Nasal cavity respiratory epithelium epithelial cell of viscerocranial mucosa (primary cell): Measurements from ENCODE around the gene CCDC80. TPM values are rescaled to one million over a fixed set of nuclear protein-coding genes. Genes with fewer than 3 reads are reported as not detected.

Experiments used
- total RNA-seq: library from RNA; depleted of rRNA; stranded (reverse); fragments of >200 nt; gene quantifications from 2 replicates; pipeline ENCODE4 v1.2.3, GENCODE V29; 2014

Gene CCDC80
- total RNA-seq: 9.9 and 38.5 TPM in 2 replicates

GRCh38 chr3:112640930-112641801, at the start of gene CCDC80:
Gene CCDC80 (minus strand): TSS chr3:112641143. CDS start chr3:112639905, 1,238 bp downstream.

GRCh38 chr3:112561734-112562529, 79.0 kb downstream of the CCDC80 start, which contains the start of the genes ATG3 and SLC35A5:
Gene ATG3 (minus strand): TSS chr3:112561962. CDS start chr3:112561528, 434 bp downstream.
Gene SLC35A5 (plus strand): TSS chr3:112562045. CDS start chr3:112563404, 1,359 bp downstream.

Other genes with a start within 250 kb of the CCDC80 start
- gene BTLA, start 141.7 kb downstream of the CCDC80 start, total RNA-seq: under 0.01 and 0.07 TPM in 2 replicates
- 74.4 and 123 TPM in 2 replicates for gene ATG3, start 79.2 kb downstream of the CCDC80 start, total RNA-seq
- gene SLC35A5, start 79.1 kb downstream of the CCDC80 start, total RNA-seq: 28.0 and 32.0 TPM in 2 replicates
- gene CD200R1L, start 205.7 kb upstream of the CCDC80 start, total RNA-seq: not detected in 2 replicates